GM19324 (cell line): ENCODE measurements around the gene TSSK3.
"Not testable (repeated sequence)": the region's sequence is repeated elsewhere in the genome, so short reads cannot be mapped to it uniquely, and the experiment has no call there.

Source experiments
- ATAC-seq: cut with Tn5 transposase; IDR thresholded peaks from one replicate; pipeline ENCODE4 v1.9.1; 2021; ENCODE audit warnings: mild to moderate bottlenecking, moderate library complexity; ENCODE audit not compliant: unreplicated experiment, low FRiP score

TSSK3 gene

DNA sequence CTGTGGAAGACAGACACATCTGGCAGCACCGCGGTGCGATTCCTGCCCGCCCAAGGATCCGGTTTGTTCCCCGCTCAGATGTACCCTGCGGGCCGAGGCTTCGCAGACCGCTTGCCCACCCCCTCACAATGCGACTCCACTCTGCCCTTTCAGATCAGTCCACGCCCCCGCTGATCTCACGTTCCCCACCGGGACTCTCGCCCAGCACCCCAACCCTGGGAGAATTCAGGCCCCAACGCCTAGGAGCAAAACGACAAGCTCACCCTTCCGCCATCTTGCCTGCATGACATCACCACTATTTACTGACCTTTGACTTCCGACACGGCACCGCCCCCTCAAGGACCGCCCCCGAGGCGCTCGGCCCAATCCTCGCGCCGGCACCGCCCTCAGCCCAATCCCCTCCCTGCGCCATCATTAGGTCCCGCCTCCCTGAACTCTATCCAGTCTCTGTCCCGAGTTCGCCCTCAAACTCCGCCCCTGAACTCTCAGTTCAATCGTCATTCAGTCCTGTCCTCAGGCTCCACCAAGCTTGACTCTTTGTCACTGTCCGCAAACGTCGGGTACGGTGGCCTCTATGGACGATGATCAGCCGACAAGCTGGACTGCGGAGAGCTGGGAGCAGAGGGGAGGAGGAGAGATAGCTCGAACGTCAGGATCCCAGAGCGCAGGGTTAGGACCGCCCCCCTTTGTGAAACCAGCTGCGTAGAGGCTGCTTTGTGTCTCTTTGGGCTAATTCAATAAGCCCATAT lies 32.0 kb downstream of the TSSK3 start, which contains the start of gene BSDC1:
Gene BSDC1 (minus strand): TSS at position 301 of the 749 bp plus-strand sequence. CDS start 27 bp downstream, at position 274.
- ATAC-seq = peak; percentile 98

DNA sequence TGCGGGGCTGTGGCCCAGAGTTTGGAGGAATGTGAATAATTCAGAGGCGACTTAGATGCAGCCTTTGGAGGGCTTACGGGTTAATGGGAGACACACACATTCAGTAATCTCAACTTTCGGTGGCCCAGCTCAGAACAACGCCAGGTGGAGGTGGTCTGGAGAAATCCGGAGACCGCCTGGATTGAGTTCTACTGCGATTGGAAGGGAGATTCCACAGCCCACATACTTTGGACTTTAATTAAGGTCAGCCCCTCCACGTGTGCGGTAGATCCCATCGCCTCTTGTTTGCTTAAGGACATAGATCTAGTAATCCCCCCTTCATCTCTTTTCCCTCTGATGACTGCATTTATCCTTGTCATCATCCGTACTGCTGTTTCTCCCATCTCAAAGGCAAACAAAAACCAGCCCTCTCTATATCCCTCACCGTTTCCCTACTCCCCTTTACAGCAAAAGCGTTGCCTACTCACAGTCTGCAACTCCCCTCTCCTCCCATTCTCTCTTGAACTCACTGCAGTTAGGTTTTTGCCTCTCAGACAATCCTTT lies 32.6 kb downstream of the TSSK3 start:
- no peak for ATAC-seq

- ATAC-seq = not testable (repeated sequence)
These were observed 34.2 kb downstream of the TSSK3 start for GRCh38 chr1:32396524-32396923.

- no peak for ATAC-seq
These were observed 36.1 kb downstream of the TSSK3 start for GRCh38 chr1:32398401-32398800.

- ATAC-seq = no peak
These were observed 37.5 kb downstream of the TSSK3 start for GRCh38 chr1:32399843-32400242.

GRCh38 chr1:32400876-32401631 lies 38.7 kb downstream of the TSSK3 start:
- no peak for ATAC-seq

DNA sequence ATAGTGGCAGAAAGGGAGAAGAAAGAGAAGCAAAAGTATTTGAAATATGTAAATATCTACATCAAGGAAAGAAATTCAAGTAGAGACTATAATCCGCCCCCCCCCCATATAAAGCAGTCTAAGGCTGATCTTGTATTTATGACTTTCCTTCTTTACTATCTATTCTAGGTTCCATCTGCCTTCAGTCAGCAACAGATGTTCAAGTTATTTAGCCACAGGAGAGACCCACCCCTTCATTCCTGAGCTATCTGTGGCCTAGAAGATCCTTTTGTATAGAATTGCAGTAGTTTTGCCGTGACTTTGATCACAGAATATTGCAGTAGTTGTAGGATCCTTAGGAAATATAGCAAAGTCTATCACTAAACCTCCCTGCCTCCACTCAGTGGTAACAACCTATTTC lies 42.6 kb downstream of the TSSK3 start:
- ATAC-seq = no peak

GRCh38 chr1:32405672-32406467 lies 43.5 kb downstream of the TSSK3 start:
- no peak for ATAC-seq

GRCh38 chr1:32406629-32407111 lies 44.3 kb downstream of the TSSK3 start:
- ATAC-seq = no peak

DNA sequence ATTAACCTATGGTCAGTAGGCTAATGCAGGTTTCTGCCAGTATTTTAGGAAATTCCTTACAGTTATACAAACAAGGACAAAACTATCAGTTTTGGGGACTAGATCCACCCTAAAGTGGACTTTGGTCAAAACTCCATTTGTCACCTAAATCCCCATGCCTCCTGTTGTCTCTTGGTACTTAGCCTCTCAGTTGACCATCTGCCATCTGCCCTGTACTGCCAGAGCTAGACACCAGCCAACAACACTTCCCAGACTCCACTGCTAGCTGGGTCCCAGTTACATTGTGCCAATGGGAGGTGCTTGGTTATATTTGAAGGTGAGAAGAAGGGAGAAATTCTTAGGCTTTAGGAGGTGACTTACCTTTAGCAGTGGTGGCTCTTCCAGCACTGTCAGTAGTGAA lies 48.9 kb downstream of the TSSK3 start:
- no peak for ATAC-seq

- no peak for ATAC-seq
These were observed 51.3 kb downstream of the TSSK3 start for GRCh38 chr1:32413507-32414185.
